ENCODE results near the gene CD96.

Gene CD96

GRCh38 chr3:111538111-111538510, 3.9 kb upstream of the CD96 start:
- Histone ChIP-seq H3K4me3 (ENCODE audit: low read depth, low read length) (no peak overlapping the region), H3K27me3 (no peaks in the 10 kb centered on the region), H3K9me3 (no peaks in the 10 kb centered on the region), H3K36me3 (no peaks in the 10 kb centered on the region), H3K4me1 (no peaks in the 10 kb centered on the region; the same call in 1 of the 2 replicates)
- DNase-seq: no peak
- TF ChIP-seq, protein P1, sequence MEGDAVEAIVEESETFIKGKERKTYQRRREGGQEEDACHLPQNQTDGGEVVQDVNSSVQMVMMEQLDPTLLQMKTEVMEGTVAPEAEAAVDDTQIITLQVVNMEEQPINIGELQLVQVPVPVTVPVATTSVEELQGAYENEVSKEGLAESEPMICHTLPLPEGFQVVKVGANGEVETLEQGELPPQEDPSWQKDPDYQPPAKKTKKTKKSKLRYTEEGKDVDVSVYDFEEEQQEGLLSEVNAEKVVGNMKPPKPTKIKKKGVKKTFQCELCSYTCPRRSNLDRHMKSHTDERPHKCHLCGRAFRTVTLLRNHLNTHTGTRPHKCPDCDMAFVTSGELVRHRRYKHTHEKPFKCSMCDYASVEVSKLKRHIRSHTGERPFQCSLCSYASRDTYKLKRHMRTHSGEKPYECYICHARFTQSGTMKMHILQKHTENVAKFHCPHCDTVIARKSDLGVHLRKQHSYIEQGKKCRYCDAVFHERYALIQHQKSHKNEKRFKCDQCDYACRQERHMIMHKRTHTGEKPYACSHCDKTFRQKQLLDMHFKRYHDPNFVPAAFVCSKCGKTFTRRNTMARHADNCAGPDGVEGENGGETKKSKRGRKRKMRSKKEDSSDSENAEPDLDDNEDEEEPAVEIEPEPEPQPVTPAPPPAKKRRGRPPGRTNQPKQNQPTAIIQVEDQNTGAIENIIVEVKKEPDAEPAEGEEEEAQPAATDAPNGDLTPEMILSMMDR (IDR thresholded peaks at IDR 0.05; ENCODE audit: low read depth, low read length): no peak

DNA sequence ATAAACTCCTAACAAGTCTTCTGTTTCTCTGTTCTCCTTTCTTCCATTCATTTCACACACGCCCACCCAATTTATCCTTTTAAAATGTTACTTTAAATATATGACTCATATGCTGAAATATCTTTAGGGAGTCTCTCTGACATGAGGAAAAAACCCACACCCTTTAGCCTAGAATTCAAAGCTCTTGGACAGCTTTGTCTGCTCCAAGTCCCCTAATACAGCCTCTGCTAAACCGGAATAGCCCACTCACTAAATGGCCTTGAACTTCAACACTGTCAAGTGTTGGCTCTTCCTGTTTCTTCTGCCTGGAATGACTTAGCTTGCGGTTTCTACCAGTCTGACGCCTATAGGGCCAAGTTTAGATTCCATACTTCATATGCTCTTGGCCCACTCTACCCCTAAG, 3.3 kb upstream of the CD96 start:
- Histone ChIP-seq H3K4me1 (no peaks in the 10 kb centered on the region; the same call in 1 of the 2 replicates), H3K36me3 (no peaks in the 10 kb centered on the region), H3K9me3 (no peaks in the 10 kb centered on the region), H3K27me3 (no peaks in the 10 kb centered on the region), H3K4me3 (ENCODE audit: low read depth, low read length) (no peak overlapping the region)
- TF ChIP-seq, protein P1 (IDR thresholded peaks at IDR 0.05; ENCODE audit: low read depth, low read length): no peak
- DNase-seq: no peak

GRCh38 chr3:111539351-111540331, 2.4 kb upstream of the CD96 start:
- Histone ChIP-seq H3K4me3 (ENCODE audit: low read depth, low read length) (no peak overlapping the region), H3K27me3 (no peaks in the 10 kb centered on the region), H3K36me3 (no peaks in the 10 kb centered on the region), H3K4me1 (no peaks in the 10 kb centered on the region; the same call in 1 of the 2 replicates), H3K9me3 (no peaks in the 10 kb centered on the region)
- TF ChIP-seq, protein P1 (IDR thresholded peaks at IDR 0.05; ENCODE audit: low read depth, low read length): peak; percentile 95
- DNase-seq: peak; percentile 75

- Histone ChIP-seq H3K36me3 (no peaks in the 10 kb centered on the region), H3K4me1 (no peaks in the 10 kb centered on the region; the same call in 1 of the 2 replicates), H3K9me3 (no peaks in the 10 kb centered on the region), H3K4me3 (ENCODE audit: low read depth, low read length) (no peak overlapping the region), H3K27me3 (no peaks in the 10 kb centered on the region)
- no peak for DNase-seq
- TF ChIP-seq, protein P1 (IDR thresholded peaks at IDR 0.05; ENCODE audit: low read depth, low read length): no peak
Observed at GRCh38 chr3:111541391-111541790, 606 bp upstream of the CD96 start.

DNA sequence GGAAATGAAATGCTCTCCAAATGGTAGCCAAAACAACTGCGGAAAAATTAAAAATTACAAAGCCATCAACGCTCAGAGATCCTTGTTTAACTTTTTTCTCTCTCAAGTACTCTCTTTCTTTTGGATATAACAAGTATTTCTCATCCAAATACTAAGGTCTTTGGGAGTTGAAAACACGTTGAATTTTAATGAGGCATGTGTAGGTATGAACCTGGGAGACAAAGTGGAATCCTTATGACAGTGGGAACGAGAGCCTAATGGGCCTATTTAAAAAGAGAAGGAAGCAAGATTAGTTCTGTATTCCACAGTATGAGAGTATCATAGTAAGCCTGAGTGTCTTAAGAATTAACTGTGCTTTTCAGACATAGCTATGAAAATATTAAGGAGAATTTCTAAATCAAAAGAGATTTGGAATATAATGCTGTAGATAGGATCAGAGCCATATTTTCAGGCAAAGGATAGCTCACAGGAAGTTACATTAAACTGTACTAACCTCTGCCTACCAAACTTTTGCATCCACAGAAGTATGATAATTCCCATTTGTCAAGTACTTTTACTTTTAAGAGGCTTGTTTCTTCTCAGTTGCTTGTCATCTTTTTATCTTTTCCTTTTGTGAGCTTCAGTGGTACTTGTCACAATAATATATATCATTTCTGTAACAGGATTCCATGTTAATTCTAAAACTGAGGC, 759 bp downstream of the CD96 start:
- no peak overlapping the region for H3K4me3 ChIP-seq (ENCODE audit: low read depth, low read length)
- no peaks in the 10 kb centered on the region; the same call in 1 of the 2 replicates for H3K4me1 ChIP-seq
- H3K9me3 ChIP-seq: no peaks in the 10 kb centered on the region
- TF ChIP-seq, protein P1 (IDR thresholded peaks at IDR 0.05; ENCODE audit: low read depth, low read length): no peak
- H3K36me3 ChIP-seq: no peaks in the 10 kb centered on the region
- no peak for DNase-seq
- H3K27me3 ChIP-seq: no peaks in the 10 kb centered on the region; the same call in 1 of the 2 replicates
